ENCODE results near the gene GINS1.

DNA sequence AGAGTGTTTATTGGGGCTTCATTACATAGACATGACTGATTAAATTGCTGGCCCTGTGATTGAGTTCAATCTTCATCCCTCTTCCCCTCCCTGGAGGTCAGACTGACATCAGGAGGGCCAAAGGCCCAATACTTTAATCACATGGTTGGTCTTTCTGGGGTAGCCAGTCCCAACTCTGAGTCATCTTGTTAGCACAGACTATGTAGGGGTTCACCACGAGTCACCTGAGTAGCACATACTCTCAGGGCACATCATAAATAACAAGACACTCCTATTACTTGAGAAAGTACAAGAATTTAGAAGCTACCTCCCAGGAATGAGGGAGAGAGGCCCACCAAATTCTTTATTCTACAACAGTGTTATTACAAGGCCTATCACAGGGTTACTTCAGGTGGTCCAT, 11.3 kb downstream of the GINS1 start:
- TF ChIP-seq, protein P1, sequence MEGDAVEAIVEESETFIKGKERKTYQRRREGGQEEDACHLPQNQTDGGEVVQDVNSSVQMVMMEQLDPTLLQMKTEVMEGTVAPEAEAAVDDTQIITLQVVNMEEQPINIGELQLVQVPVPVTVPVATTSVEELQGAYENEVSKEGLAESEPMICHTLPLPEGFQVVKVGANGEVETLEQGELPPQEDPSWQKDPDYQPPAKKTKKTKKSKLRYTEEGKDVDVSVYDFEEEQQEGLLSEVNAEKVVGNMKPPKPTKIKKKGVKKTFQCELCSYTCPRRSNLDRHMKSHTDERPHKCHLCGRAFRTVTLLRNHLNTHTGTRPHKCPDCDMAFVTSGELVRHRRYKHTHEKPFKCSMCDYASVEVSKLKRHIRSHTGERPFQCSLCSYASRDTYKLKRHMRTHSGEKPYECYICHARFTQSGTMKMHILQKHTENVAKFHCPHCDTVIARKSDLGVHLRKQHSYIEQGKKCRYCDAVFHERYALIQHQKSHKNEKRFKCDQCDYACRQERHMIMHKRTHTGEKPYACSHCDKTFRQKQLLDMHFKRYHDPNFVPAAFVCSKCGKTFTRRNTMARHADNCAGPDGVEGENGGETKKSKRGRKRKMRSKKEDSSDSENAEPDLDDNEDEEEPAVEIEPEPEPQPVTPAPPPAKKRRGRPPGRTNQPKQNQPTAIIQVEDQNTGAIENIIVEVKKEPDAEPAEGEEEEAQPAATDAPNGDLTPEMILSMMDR (IDR thresholded peaks at IDR 0.05): no peak
- TF ChIP-seq POLR2AphosphoS5 (IDR thresholded peaks at IDR 0.05): no peak
- TF ChIP-seq POLR2A (IDR thresholded peaks at IDR 0.05): no peak
